Sigmoid colon (tissue), 7 donors: Measurements from ENCODE around the gene ACTG1. TPM values are rescaled to one million over a fixed set of nuclear protein-coding genes. Genes with fewer than 3 reads are reported as not detected.

ENCODE experiments used
- DNase-seq: peaks from one replicate; pipeline ENCODE4 v3.0.0-alpha.2; 2019
- H3K27ac ChIP-seq, 4 donors: fragments of 200-600 bp; sonication (generic); one replicate each; pipeline ENCODE4 v1.5.1; 2016 to 2019; ENCODE audit warnings: mild to moderate bottlenecking in 1 of 4
- H3K27me3 ChIP-seq, 3 donors: fragments of 200-600 bp; sonication (generic); one replicate each; pipeline ENCODE4 v1.5.1; 2019; ENCODE audit warnings: mild to moderate bottlenecking in 1 of 3
- H3K36me3 ChIP-seq, 4 donors: fragments of 200-600 bp; sonication (generic); one replicate each; pipeline ENCODE4 v1.5.1; 2016 to 2019
- H3K4me1 ChIP-seq, 4 donors: fragments of 200-600 bp; sonication (generic); one replicate each; pipeline ENCODE4 v1.5.1; 2017 to 2019
- H3K4me3 ChIP-seq, 4 donors: fragments of 200-600 bp; sonication (generic); one replicate each; pipeline ENCODE4 v1.5.1; 2017 to 2019; ENCODE audit warnings: mild to moderate bottlenecking in 2 of 4, moderate library complexity in 1 of 4
- H3K9me3 ChIP-seq, 4 donors: fragments of 200-600 bp in 3 of 4; sonication (generic) in 3 of 4; one replicate each; pipeline versions ENCODE4 v1.5.1 to v1.6.1; 2013 to 2019
- CTCF ChIP-seq, 4 experiments: fragments of 450-650 bp in 3 of 4; fragments of 200-600 bp in 1 of 4; IDR thresholded peaks; one replicate each; pipeline ENCODE4 v1.5.1; 2016 to 2019; ENCODE audit warnings: antibody characterized with exemption in 4 of 4, mild to moderate bottlenecking in 3 of 4, moderate library complexity in 2 of 4
- EP300 ChIP-seq, 4 donors: sonication (generic); formaldehyde crosslinking; IDR thresholded peaks; one replicate each; pipeline ENCODE4 v1.6.1; 2017; ENCODE audit warnings: antibody characterized with exemption in 4 of 4
- POLR2A ChIP-seq, 2 donors: fragments of 450-650 bp; IDR thresholded peaks; one replicate each; pipeline ENCODE4 v1.6.1; 2016; ENCODE audit warnings: antibody characterized with exemption in 2 of 2, mild to moderate bottlenecking in 2 of 2, moderate library complexity in 2 of 2
- POLR2AphosphoS5 ChIP-seq, 4 donors: sonication (generic); formaldehyde crosslinking; IDR thresholded peaks; one replicate each; pipeline ENCODE4 v1.6.1; 2017; ENCODE audit warnings: antibody characterized with exemption in 4 of 4
- WGBS, 2 donors: extraction: QIAGEN DNeasy Blood & Tissue Kit; methylation state at CpG; one replicate each; pipeline ENCODE4 v1.1.7; 2013; 5-methylcytosine and 5-hydroxymethylcytosine counted together
- intact Hi-C: fragments of 100-400 bp; cut with DNase I; formaldehyde crosslinking; loops from one replicate; pipeline ENCODE4 v1.15.1; 2023
- polyA plus RNA-seq, 3 donors: library from polyadenylated mRNA; stranded (reverse); fragments of 200-250 nt; gene quantifications; one replicate each; pipeline ENCODE4 v1.2.3, GENCODE V29; 2013
- total RNA-seq, 4 donors: library from RNA; depleted of rRNA; stranded (reverse); fragments of >200 nt; gene quantifications; one replicate each; pipeline ENCODE4 v1.1.0, GENCODE V29; 2016
- donor health status: healthy with polysubstance abuse.
- donor health status: Bipolar disorder and iron deficiency.
- donor health status: healthy.

Gene ACTG1
- total and polyA plus RNA-seq, 7 donors = 1,038 to 4,527 (median 2,003) TPM

- H3K27ac ChIP-seq = no peak overlapping the region
- no peak overlapping the region for H3K4me3 ChIP-seq
- peaks cover 19 to 43% (median 42%) of the 10 kb centered on the region in 3 donors for H3K27me3 ChIP-seq
- intact Hi-C loops = no loop called here
- no peak for TF ChIP-seq POLR2AphosphoS5 (IDR thresholded peaks at IDR 0.05)
- no peak for TF ChIP-seq POLR2A (IDR thresholded peaks at IDR 0.05)
- no peak for TF ChIP-seq CTCF (IDR thresholded peaks at IDR 0.05)
- no peak for TF ChIP-seq EP300 (IDR thresholded peaks at IDR 0.05)
- DNase-seq = no peak
- 3 to 9% methylated on average over 89 of the region's 89 CpGs for WGBS, 2 donors
- peaks cover 0 to 15% (median 13%) of the 10 kb centered on the region in 4 donors for H3K4me1 ChIP-seq
- no peaks in the 10 kb centered on the region for H3K9me3 ChIP-seq
- peaks cover 0 to 26% (median 15%) of the 10 kb centered on the region in 4 donors for H3K36me3 ChIP-seq
Observed at GRCh38 chr17:81536299-81537290, 24.0 kb upstream of the ACTG1 start.

GRCh38 chr17:81535480-81536298, 23.1 kb upstream of the ACTG1 start:
- Histone ChIP-seq H3K4me3 (no peak overlapping the region), H3K27me3 (peaks cover 19 to 43% (median 42%) of the 10 kb centered on the region in 3 donors), H3K9me3 (no peaks in the 10 kb centered on the region), H3K27ac (no peak overlapping the region), H3K4me1 (peaks cover 0 to 15% (median 13%) of the 10 kb centered on the region in 4 donors), H3K36me3 (peaks cover 0 to 17% (median 9%) of the 10 kb centered on the region in 4 donors)
- intact Hi-C loops = no loop called here
- 41 to 79% methylated on average over 13 of the region's 13 CpGs for WGBS, 2 donors
- TF ChIP-seq POLR2A (IDR thresholded peaks at IDR 0.05) (no peak), EP300 (IDR thresholded peaks at IDR 0.05) (no peak), CTCF (IDR thresholded peaks at IDR 0.05) (no peak), POLR2AphosphoS5 (IDR thresholded peaks at IDR 0.05) (no peak)
- no peak for DNase-seq

GRCh38 chr17:81535007-81535328, 22.4 kb upstream of the ACTG1 start:
- Histone ChIP-seq H3K27me3 (peaks cover 19 to 43% (median 42%) of the 10 kb centered on the region in 3 donors), H3K4me1 (peaks cover 0 to 15% (median 13%) of the 10 kb centered on the region in 4 donors), H3K4me3 (no peak overlapping the region), H3K36me3 (peaks cover 0 to 10% (median 3%) of the 10 kb centered on the region in 4 donors), H3K9me3 (no peaks in the 10 kb centered on the region), H3K27ac (no peak overlapping the region)
- DNase-seq = no peak
- intact Hi-C loops = no loop called here
- TF ChIP-seq CTCF (IDR thresholded peaks at IDR 0.05) (no peak), POLR2A (IDR thresholded peaks at IDR 0.05) (no peak), EP300 (IDR thresholded peaks at IDR 0.05) (no peak), POLR2AphosphoS5 (IDR thresholded peaks at IDR 0.05) (no peak)
- 81 to 84% methylated on average over 5 of the region's 5 CpGs for WGBS, 2 donors

- no peak for DNase-seq
- Histone ChIP-seq H3K4me3 (no peak overlapping the region), H3K4me1 (peaks cover 0 to 15% (median 13%) of the 10 kb centered on the region in 4 donors), H3K36me3 (peaks cover 0 to 7% (median under 1%) of the 10 kb centered on the region in 4 donors), H3K9me3 (no peaks in the 10 kb centered on the region), H3K27ac (no peak overlapping the region), H3K27me3 (peaks cover 19 to 44% (median 43%) of the 10 kb centered on the region in 3 donors)
- WGBS, 2 donors = 48 to 69% methylated on average over 6 of the region's 6 CpGs
- intact Hi-C loops = no loop called here
- TF ChIP-seq POLR2AphosphoS5 (IDR thresholded peaks at IDR 0.05) (peak in 1 of 4 donors; percentile 0), POLR2A (IDR thresholded peaks at IDR 0.05) (no peak)
Observed at GRCh38 chr17:81534157-81535006, 21.8 kb upstream of the ACTG1 start.
